HepG2 (cell line): ENCODE data around the gene DSG2. TPM values are rescaled to one million over a fixed set of nuclear protein-coding genes. Genes with fewer than 3 reads are reported as not detected.

Experiments
- FOXK1 ChIP-seq: sonication (generic); formaldehyde crosslinking; IDR thresholded peaks from 2 replicates; pipeline ENCODE4 v1.4.0; 2020; ENCODE audit warnings: low read depth, missing genetic modification reagents, borderline replicate concordance
- FOXP4 ChIP-seq: sonication (generic); formaldehyde crosslinking; IDR thresholded peaks from 2 replicates; pipeline ENCODE4 v1.4.0; 2020; ENCODE audit warnings: missing genetic modification reagents
- MEIS1 ChIP-seq: sonication (generic); formaldehyde crosslinking; IDR thresholded peaks from 2 replicates; pipeline ENCODE4 v1.9.0; 2021; ENCODE audit warnings: mild to moderate bottlenecking, missing genetic modification reagents, moderate library complexity, borderline replicate concordance
- PLRG1 ChIP-seq: fragments of 450-650 bp; conservative IDR thresholded peaks from 2 replicates; pipeline ENCODE4 v1.6.1; 2016
- RXRB ChIP-seq: IDR thresholded peaks from 2 replicates; pipeline ENCODE4 v1.6.1; 2016; ENCODE audit warnings: borderline replicate concordance, missing genetic modification reagents, missing compliant biosample characterization
- SIN3A ChIP-seq: IDR thresholded peaks from 2 replicates; pipeline ENCODE4 v1.6.1; 2011; ENCODE audit warnings: low read depth, mild to moderate bottlenecking, control low read depth, low read length, borderline replicate concordance
- ZMYM4 ChIP-seq: sonication (generic); formaldehyde crosslinking; IDR thresholded peaks from 2 replicates; pipeline ENCODE4 v1.8.1; 2023; ENCODE audit warnings: mild to moderate bottlenecking, missing genetic modification reagents
- ZNF143 ChIP-seq: sonication (generic); formaldehyde crosslinking; IDR thresholded peaks from 2 replicates; pipeline ENCODE4 v1.4.0; 2020; ENCODE audit warnings: missing genetic modification reagents
- ZNF569 ChIP-seq: sonication (generic); formaldehyde crosslinking; IDR thresholded peaks from 2 replicates; pipeline ENCODE4 v1.5.0; 2020; ENCODE audit warnings: mild to moderate bottlenecking, missing genetic modification reagents, moderate library complexity, borderline replicate concordance
- ZSCAN5A ChIP-seq: sonication (generic); formaldehyde crosslinking; IDR thresholded peaks from 2 replicates; pipeline ENCODE4 v1.8.0; 2022; ENCODE audit warnings: mild to moderate bottlenecking, missing genetic modification reagents, borderline replicate concordance
- polyA plus RNA-seq, 8 experiments: library from polyadenylated mRNA; depleted of rRNA in 3 of 8; stranded (reverse) in 7 of 8; unstranded in 1 of 8; fragments of >200 nt; fragmentation: Illumina TruSeq in 4 of 8; extraction: Trizol in 4 of 8; gene quantifications; 2 replicates each; pipeline versions ENCODE4 v1.2.1 to v1.2.3, GENCODE V29; 2011 to 2016; ENCODE audit warnings: low read depth in 4 of 8, missing spikeins in 1 of 8, mixed read lengths in 1 of 8; ENCODE audit not compliant: insufficient read depth in 1 of 8
- total RNA-seq, 5 experiments: library from RNA; depleted of rRNA; stranded (reverse); fragments of >200 nt; fragmentation: Illumina TruSeq; extraction: Trizol; gene quantifications; 2 replicates each; pipeline ENCODE4 v1.2.3, GENCODE V29; 2016; ENCODE audit warnings: low read depth in 1 of 5
- TF ChIP-seq, protein P1 (sequence below): sonication (generic); formaldehyde crosslinking; IDR thresholded peaks from 2 replicates; pipeline ENCODE4 v1.5.0; 2020; ENCODE audit warnings: mild to moderate bottlenecking, missing genetic modification reagents
- TF ChIP-seq, protein P2 (sequence below): sonication (generic); formaldehyde crosslinking; IDR thresholded peaks from 2 replicates; pipeline ENCODE4 v1.5.0; 2020; ENCODE audit warnings: mild to moderate bottlenecking, missing genetic modification reagents
- TF ChIP-seq, protein P3 (sequence below): sonication (generic); formaldehyde crosslinking; IDR thresholded peaks from 2 replicates; pipeline ENCODE4 v1.4.0; 2020; ENCODE audit warnings: missing genetic modification reagents, borderline replicate concordance
- TF ChIP-seq, protein P4 (sequence below): sonication (generic); formaldehyde crosslinking; IDR thresholded peaks from 2 replicates; pipeline ENCODE4 v1.4.0; 2020; ENCODE audit warnings: mild to moderate bottlenecking, missing genetic modification reagents

The DSG2 gene
- total and polyA plus RNA-seq, 2 of the 13 experiments (the other 11 are each of a cell fraction or from before 2014, with no cell fraction given): 23.3 to 66.7 TPM

DNA sequence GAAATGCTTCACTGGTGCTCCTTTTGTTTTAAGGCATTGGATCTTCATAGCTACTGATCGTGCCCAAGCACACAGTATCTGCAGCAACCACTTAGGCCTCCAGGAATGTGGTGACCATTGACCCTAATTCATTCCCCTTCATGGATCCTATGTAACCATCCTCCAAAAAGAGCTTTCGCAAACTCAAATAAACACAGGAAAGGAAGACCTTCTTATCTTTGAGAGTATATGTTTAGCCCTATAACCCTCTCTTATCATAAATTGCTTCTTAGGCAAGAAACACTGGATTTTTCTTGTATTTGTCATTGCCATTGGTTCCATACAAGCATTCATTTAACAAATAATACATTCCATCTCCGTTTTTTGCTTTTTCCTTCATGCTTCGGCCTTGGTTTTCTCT is 89.6 kb downstream of the DSG2 start (continued):
- TF ChIP-seq, protein P1, sequence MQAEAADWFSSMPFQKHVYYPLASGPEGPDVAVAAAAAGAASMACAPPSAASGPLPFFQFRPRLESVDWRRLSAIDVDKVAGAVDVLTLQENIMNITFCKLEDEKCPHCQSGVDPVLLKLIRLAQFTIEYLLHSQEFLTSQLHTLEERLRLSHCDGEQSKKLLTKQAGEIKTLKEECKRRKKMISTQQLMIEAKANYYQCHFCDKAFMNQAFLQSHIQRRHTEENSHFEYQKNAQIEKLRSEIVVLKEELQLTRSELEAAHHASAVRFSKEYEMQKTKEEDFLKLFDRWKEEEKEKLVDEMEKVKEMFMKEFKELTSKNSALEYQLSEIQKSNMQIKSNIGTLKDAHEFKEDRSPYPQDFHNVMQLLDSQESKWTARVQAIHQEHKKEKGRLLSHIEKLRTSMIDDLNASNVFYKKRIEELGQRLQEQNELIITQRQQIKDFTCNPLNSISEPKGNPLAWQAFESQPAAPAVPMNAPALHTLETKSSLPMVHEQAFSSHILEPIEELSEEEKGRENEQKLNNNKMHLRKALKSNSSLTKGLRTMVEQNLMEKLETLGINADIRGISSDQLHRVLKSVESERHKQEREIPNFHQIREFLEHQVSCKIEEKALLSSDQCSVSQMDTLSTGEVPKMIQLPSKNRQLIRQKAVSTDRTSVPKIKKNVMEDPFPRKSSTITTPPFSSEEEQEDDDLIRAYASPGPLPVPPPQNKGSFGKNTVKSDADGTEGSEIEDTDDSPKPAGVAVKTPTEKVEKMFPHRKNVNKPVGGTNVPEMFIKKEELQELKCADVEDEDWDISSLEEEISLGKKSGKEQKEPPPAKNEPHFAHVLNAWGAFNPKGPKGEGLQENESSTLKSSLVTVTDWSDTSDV: no peak
- TF ChIP-seq SIN3A (no peak), ZNF143 (CRISPR knock-in tag) (no peak), MEIS1 (CRISPR knock-in tag) (no peak), ZSCAN5A (CRISPR knock-in tag) (peak; percentile 46; the same call in 1 of the 2 replicates), FOXK1 (peak; percentile 34; the same call in 1 of the 2 replicates), ZMYM4 (CRISPR knock-in tag) (peak; percentile 69), FOXP4 (CRISPR knock-in tag) (peak; percentile 91), RXRB (peak; percentile 81), ZNF569 (CRISPR knock-in tag) (no peak), PLRG1 (no peak)
- TF ChIP-seq, protein P2, sequence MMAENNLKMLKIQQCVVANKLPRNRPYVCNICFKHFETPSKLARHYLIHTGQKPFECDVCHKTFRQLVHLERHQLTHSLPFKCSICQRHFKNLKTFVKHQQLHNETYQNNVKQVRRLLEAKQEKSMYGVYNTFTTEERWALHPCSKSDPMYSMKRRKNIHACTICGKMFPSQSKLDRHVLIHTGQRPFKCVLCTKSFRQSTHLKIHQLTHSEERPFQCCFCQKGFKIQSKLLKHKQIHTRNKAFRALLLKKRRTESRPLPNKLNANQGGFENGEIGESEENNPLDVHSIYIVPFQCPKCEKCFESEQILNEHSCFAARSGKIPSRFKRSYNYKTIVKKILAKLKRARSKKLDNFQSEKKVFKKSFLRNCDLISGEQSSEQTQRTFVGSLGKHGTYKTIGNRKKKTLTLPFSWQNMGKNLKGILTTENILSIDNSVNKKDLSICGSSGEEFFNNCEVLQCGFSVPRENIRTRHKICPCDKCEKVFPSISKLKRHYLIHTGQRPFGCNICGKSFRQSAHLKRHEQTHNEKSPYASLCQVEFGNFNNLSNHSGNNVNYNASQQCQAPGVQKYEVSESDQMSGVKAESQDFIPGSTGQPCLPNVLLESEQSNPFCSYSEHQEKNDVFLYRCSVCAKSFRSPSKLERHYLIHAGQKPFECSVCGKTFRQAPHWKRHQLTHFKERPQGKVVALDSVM (CRISPR knock-in tag): no peak
- TF ChIP-seq, protein P3, sequence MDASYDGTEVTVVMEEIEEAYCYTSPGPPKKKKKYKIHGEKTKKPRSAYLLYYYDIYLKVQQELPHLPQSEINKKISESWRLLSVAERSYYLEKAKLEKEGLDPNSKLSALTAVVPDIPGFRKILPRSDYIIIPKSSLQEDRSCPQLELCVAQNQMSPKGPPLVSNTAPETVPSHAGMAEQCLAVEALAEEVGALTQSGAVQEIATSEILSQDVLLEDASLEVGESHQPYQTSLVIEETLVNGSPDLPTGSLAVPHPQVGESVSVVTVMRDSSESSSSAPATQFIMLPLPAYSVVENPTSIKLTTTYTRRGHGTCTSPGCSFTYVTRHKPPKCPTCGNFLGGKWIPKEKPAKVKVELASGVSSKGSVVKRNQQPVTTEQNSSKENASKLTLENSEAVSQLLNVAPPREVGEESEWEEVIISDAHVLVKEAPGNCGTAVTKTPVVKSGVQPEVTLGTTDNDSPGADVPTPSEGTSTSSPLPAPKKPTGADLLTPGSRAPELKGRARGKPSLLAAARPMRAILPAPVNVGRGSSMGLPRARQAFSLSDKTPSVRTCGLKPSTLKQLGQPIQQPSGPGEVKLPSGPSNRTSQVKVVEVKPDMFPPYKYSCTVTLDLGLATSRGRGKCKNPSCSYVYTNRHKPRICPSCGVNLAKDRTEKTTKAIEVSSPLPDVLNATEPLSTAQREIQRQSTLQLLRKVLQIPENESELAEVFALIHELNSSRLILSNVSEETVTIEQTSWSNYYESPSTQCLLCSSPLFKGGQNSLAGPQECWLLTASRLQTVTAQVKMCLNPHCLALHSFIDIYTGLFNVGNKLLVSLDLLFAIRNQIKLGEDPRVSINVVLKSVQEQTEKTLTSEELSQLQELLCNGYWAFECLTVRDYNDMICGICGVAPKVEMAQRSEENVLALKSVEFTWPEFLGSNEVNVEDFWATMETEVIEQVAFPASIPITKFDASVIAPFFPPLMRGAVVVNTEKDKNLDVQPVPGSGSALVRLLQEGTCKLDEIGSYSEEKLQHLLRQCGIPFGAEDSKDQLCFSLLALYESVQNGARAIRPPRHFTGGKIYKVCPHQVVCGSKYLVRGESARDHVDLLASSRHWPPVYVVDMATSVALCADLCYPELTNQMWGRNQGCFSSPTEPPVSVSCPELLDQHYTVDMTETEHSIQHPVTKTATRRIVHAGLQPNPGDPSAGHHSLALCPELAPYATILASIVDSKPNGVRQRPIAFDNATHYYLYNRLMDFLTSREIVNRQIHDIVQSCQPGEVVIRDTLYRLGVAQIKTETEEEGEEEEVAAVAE: no peak
- TF ChIP-seq, protein P4, sequence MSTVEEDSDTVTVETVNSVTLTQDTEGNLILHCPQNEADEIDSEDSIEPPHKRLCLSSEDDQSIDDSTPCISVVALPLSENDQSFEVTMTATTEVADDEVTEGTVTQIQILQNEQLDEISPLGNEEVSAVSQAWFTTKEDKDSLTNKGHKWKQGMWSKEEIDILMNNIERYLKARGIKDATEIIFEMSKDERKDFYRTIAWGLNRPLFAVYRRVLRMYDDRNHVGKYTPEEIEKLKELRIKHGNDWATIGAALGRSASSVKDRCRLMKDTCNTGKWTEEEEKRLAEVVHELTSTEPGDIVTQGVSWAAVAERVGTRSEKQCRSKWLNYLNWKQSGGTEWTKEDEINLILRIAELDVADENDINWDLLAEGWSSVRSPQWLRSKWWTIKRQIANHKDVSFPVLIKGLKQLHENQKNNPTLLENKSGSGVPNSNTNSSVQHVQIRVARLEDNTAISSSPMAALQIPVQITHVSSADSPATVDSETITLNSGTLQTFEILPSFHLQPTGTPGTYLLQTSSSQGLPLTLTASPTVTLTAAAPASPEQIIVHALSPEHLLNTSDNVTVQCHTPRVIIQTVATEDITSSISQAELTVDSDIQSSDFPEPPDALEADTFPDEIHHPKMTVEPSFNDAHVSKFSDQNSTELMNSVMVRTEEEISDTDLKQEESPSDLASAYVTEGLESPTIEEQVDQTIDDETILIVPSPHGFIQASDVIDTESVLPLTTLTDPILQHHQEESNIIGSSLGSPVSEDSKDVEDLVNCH (CRISPR knock-in tag): no peak
